ENCODE results near the gene KLHL14. TPM values are rescaled to one million over a fixed set of nuclear protein-coding genes. Genes with fewer than 3 reads are reported as not detected.

KLHL14 gene
- total and polyA plus RNA-seq, 11 donors, result 0.07 to 0.34 (median 0.12) TPM; not detected in 4

- no peaks in the 10 kb centered on the region for H3K4me1 ChIP-seq
- intact Hi-C loops (cut with DNase I), result no loop called here
- no peaks in the 10 kb centered on the region for H3K27me3 ChIP-seq
- H3K4me3 ChIP-seq, result no peak overlapping the region
- no peak for DNase-seq
- H3K27ac ChIP-seq, result no peak overlapping the region
- no peak for ATAC-seq
- WGBS, 4 donors, result 58 to 68% (median 65%) methylated on average over 3 of the region's 3 CpGs
- no peaks in the 10 kb centered on the region for H3K9me3 ChIP-seq
- no peak for TF ChIP-seq POLR2A (IDR thresholded peaks at IDR 0.05)
- TF ChIP-seq CTCF (IDR thresholded peaks at IDR 0.05), result no peak
- no peaks in the 10 kb centered on the region for H3K36me3 ChIP-seq
Measured at GRCh38 chr18:32698153-32698552, 74.7 kb downstream of the KLHL14 start.

DNA sequence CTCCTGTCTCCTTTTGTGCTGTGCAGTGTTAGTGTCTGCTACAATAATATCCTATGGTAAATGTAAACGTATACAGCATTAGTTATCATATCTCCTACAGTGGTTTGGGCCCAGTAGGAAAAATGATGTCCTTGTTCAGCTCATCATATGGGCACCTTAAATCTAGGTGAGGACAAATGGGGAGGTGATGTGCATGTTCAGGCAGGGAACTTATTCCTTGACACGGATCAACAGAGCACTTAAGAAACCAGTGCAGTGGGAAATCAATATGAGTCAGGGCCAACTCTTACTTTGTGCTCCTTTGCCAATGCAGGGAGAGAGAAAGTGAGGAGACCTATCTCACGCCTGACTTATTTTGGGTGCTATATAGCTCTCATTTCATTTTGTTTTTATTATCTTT is 76.4 kb downstream of the KLHL14 start:
- intact Hi-C loops (cut with DNase I), result no loop called here

GRCh38 chr18:32695534-32695933 is 77.3 kb downstream of the KLHL14 start:
- Histone ChIP-seq H3K27ac (no peak overlapping the region), H3K9me3 (no peaks in the 10 kb centered on the region), H3K4me3 (no peak overlapping the region), H3K4me1 (no peaks in the 10 kb centered on the region), H3K36me3 (no peaks in the 10 kb centered on the region), H3K27me3 (no peaks in the 10 kb centered on the region)
- DNase-seq (no peak), ATAC-seq (no peak)
- 89 to 95% (median 91%) methylated on average over 3 of the region's 3 CpGs for WGBS, 4 donors
- intact Hi-C loops (cut with DNase I), result no loop called here
- no peak for TF ChIP-seq CTCF (IDR thresholded peaks at IDR 0.05)
- no peak for TF ChIP-seq POLR2A (IDR thresholded peaks at IDR 0.05)

More for the DNA sequence above, 76.4 kb downstream of the KLHL14 start:
- Histone ChIP-seq H3K9me3 (no peaks in the 10 kb centered on the region), H3K27ac (no peak overlapping the region), H3K4me3 (no peak overlapping the region), H3K36me3 (no peaks in the 10 kb centered on the region), H3K27me3 (no peaks in the 10 kb centered on the region), H3K4me1 (no peaks in the 10 kb centered on the region)
- no peak for ATAC-seq
- TF ChIP-seq CTCF (IDR thresholded peaks at IDR 0.05), result no peak
- TF ChIP-seq POLR2A (IDR thresholded peaks at IDR 0.05), result no peak
- 75 to 83% (median 80%) methylated on average over 3 of the region's 3 CpGs for WGBS, 4 donors
- no peak for DNase-seq

- Histone ChIP-seq H3K4me3 (no peak overlapping the region), H3K27me3 (no peaks in the 10 kb centered on the region), H3K4me1 (no peaks in the 10 kb centered on the region), H3K27ac (no peak overlapping the region), H3K36me3 (no peaks in the 10 kb centered on the region), H3K9me3 (no peaks in the 10 kb centered on the region)
- ATAC-seq (no peak), DNase-seq (no peak)
- TF ChIP-seq POLR2A (IDR thresholded peaks at IDR 0.05), result no peak
- TF ChIP-seq CTCF (IDR thresholded peaks at IDR 0.05), result no peak
- intact Hi-C loops (cut with DNase I), result no loop called here
- 94 to 98% (median 95%) methylated on average over 1 of the region's 1 CpG for WGBS, 4 donors
Measured at GRCh38 chr18:32688821-32689220, 84.0 kb downstream of the KLHL14 start.

All from heart left ventricle (tissue), 16 donors.